HL-60/S4 treated with retinoic acid at 250 ng/mL for 4 days and 3 days (cell line): ENCODE data around the gene ZBTB39.
"Not testable (repeated sequence)": the region's sequence is repeated elsewhere in the genome, so short reads cannot be mapped to it uniquely, and the experiment has no call there.

Experiments
- in situ Hi-C: fragments of 300-500 bp; cut with MboI; formaldehyde crosslinking; loops from 2 replicates; pipeline ENCODE4 v1.7.0; 2022; ENCODE audit warnings: low sequenced_read_pairs

ZBTB39 gene, protein sequence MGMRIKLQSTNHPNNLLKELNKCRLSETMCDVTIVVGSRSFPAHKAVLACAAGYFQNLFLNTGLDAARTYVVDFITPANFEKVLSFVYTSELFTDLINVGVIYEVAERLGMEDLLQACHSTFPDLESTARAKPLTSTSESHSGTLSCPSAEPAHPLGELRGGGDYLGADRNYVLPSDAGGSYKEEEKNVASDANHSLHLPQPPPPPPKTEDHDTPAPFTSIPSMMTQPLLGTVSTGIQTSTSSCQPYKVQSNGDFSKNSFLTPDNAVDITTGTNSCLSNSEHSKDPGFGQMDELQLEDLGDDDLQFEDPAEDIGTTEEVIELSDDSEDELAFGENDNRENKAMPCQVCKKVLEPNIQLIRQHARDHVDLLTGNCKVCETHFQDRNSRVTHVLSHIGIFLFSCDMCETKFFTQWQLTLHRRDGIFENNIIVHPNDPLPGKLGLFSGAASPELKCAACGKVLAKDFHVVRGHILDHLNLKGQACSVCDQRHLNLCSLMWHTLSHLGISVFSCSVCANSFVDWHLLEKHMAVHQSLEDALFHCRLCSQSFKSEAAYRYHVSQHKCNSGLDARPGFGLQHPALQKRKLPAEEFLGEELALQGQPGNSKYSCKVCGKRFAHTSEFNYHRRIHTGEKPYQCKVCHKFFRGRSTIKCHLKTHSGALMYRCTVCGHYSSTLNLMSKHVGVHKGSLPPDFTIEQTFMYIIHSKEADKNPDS

DNA sequence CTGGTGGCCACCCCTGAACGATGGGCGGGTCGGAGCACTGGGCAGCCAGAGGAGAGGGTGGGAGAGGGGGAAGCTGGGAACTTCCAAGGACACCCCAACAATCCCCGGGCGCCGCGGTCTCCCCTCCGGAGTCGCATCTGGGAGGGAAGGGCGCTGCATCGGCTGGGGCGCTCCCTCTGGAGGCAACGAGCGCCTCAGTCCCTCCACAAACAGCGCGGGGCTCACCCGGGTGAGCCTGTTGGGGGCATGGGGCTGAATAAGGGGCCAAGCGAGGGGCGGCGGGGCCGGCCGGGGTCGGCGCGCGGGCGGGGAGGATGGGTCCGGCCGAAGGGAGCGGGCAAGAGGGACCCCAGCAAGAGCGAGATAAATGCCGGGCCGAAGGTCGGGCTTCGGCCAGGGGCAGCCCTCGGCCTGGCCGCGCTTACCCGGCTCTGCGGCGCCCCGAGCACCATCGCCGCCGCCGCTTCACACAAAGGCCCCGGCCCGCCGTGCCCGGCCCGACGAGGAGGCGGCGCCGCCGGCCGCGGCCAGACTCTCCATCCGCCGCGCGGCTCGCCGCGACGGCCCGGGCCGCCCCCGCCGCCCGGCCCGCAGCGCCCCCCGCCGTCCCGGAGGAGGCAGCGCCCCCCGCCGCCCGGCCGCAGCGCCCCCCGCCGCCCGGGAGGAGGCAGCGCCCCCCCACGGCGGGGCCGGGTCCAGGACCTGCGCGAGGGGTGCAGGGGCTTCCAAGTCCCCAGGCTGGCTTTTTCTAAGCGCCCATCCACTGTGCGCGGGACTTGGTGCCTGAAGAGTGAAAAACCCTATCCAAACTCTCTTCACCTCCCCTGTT lies at the start of gene ZBTB39:
ZBTB39 (minus strand) TSS at position 567 of the 829 bp plus-strand sequence. CDS start 1,629 bp downstream, outside the sequence.
- in situ Hi-C loops, result no loop called here

DNA sequence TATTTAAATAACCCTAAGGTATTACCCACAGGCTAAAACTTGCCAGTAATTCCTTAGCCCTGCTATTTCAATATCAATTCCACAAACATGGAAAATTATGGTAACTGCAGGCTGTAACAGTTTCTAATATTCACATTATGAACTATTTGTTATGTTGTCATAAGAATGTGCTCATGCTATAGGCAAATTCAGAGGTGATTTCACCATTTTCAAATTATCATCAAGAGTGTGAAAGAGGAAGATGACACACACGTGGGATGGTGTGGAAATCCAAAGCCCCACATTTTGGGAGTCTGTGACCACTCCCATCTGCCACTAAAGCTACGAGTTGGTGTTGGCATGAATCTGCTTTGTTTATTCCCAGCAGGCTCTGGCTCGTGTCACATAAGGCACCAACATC lies 49.5 kb upstream of the ZBTB39 start:
- in situ Hi-C loops, result no loop called here

DNA sequence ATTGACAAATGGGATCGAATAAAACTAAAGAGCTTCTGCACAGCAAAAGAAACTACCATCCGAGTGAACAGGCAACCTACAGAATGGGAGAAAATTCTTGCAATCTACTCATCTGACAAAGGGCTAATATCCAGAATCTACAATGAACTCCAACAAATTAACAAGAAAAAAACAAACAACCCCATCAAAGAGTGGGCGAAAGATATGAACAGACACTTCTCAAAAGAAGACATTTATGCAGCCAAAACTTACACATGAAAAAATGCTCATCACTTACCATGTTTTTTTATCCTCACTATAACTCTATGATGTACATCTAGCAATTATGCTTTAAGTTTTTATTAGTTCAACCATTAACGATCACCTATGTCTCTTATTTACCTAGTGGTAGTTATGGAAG lies 47.6 kb upstream of the ZBTB39 start:
- in situ Hi-C loops, result not testable (repeated sequence)

DNA sequence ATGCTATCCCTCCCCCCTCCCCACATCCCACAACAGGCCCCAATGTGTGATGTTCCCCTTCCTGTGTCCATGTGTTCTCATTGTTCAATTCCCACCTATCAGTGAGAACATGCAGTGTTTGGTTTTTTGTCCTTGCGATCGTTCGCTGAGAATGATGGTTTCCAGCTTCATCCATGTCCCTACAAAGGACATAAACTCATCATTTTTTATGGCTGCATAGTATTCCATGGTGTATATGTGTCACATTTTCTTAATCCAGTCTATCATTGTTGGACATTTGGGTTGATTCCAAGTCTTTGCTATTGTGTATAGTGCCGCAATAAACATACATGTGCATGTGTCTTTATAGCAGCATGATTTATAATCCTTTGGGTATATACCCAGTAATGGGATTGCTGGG lies 46.8 kb upstream of the ZBTB39 start:
- in situ Hi-C loops, result not testable (repeated sequence)

DNA sequence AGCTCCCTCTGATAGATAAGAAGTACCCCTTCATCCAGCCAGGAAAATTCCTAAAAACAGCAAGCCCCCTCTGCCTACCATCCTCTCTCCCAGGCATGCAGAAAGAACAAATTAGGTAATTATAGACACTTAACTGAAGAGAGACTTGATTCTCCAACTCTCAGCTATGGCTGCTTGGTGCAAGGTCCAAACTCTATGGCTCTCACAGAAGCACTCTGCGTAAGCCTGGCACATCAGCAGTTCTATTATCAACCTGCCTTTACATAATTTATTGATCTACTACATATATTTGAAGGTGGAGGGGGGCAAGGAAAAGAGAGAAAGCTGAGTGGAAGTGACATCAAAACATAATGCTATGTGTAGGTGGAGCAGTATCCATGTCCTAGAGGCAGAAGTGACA lies 44.7 kb upstream of the ZBTB39 start:
- in situ Hi-C loops, result no loop called here

DNA sequence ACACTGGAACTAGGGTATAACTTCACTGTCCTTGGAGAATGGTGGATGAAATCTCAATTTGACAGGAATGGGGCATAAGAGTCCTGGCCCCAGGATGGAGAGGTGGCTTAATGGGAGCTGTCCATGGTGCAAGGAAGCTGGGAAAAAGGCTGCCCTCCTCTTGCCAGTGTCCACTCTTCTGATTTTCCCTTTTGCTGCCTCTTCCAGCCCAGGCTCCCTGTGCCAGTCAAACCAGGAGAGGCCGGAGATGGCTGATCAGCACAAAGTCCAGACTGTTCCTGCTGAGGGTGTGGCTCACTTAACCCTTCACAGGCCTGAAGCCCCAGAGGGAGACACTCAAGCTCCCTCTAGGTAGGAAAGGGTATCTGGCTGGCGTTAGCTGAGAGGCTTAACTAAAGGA lies 43.5 kb upstream of the ZBTB39 start, which contains the start of gene MYO1A:
MYO1A (minus strand) TSS at position 240 of the 400 bp plus-strand sequence. CDS start 1,806 bp downstream, outside the sequence.
- in situ Hi-C loops, result no loop called here

DNA sequence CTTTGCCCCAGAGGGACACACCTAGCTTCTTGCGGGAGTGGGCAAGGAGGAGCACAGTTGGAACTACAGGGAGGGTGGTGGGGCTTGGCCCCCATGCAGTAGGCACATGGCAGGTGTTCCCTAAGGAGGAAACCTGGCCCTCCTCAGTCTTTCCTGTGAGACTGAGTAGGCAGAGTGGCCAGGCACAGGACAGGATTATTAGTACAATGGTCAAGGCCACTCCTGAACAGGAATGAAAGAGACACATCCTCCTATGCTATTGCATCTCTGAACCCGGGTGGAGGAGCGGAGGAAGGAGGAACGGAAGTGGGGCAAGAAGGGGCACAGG lies 42.7 kb upstream of the ZBTB39 start:
- in situ Hi-C loops, result no loop called here

DNA sequence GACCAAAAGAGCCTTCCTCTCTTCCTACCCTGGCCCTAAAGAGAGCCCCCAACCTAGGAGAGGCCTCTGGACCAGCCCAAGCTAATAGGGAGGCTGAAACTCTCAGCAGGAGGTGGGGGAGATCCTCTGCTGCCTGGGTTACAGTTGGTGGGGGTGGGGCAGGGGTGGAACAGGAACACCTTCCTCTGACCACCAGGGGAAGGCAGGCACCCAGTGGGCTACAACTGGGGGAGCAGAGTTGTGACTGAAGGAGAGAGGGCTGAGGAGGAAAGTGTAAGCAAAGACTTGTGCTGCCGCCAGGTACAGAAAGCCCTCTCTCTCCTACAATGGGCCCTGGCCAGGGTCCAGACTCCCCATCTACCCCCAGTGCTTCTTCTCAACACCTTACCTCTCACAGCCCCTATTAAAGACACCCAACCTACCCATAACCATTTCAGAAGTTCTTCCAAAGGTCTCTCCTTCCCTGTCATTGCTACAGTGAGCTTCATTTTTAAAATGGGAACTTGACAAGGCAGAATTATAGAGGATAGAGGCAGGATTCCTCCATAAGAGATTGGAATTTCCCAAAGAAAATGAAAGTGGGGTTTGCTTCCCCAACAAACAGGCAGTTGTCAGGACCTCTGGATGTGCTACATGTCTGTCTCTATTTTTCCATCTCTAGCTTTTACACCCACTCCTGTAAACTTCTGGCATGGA lies 42.2 kb upstream of the ZBTB39 start:
- in situ Hi-C loops, result no loop called here

DNA sequence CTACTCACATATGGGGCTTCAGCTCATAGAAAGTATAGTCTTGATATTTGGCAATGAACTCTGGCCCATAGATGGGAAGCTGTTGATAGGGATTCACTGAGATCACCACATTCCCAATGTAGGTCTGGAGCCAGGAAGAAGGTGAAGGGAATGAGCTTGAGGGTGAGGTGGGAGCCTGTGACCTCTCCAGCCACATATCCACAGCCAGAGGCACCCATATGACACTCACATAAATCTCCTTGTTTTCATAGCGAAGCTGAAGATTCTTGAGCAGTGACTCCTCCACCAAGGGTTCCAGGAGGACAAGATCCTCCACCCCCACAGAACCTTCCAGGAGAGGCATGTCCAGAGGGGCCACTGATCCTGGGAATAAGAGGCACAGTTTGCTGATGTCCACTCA lies 41.6 kb upstream of the ZBTB39 start:
- in situ Hi-C loops, result no loop called here

DNA sequence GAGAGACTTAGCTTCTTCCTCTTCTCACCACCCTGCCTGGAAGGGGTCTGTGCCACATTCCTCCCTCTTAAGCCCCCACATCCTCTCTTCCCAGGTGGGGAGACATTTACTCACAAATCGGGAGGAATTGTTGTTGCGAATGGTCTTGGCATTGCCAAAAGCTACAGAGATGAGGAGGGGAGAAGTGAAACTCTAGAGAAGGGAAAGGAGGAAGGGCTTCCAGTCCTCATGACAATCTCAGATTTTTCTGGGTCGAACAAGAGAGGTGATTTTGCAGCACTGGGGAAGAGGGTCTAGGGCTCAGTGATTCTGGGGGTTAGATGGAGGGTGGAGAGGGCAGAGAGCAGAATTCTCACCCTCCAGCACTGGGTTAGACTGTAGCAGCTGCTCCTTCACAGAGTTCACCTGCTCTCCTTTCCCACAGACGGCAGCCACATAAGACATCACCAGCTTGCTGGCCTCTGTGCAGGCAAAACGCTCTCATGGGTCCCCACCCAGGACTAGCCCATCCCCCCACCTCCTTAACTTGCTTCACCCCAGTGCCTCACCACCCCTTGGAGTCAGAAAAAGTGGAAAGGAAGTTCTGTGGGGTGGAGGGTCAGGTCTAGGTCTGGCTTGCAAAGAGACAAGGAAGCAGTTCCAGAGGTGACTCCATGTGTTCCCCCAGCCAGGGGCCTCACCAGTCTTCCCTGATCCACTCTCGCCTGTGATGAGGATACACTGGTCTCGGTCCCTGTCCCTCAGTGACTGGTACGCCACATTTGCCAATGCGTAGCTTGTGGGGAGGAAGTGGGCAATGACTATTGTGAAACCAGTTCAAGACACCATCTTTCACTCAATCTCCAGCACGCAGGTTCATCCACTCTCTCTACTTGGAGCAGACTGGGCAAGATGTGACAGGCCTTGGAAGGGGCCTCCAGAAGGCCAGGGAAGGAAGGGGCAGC lies 40.9 kb upstream of the ZBTB39 start:
- in situ Hi-C loops, result no loop called here

DNA sequence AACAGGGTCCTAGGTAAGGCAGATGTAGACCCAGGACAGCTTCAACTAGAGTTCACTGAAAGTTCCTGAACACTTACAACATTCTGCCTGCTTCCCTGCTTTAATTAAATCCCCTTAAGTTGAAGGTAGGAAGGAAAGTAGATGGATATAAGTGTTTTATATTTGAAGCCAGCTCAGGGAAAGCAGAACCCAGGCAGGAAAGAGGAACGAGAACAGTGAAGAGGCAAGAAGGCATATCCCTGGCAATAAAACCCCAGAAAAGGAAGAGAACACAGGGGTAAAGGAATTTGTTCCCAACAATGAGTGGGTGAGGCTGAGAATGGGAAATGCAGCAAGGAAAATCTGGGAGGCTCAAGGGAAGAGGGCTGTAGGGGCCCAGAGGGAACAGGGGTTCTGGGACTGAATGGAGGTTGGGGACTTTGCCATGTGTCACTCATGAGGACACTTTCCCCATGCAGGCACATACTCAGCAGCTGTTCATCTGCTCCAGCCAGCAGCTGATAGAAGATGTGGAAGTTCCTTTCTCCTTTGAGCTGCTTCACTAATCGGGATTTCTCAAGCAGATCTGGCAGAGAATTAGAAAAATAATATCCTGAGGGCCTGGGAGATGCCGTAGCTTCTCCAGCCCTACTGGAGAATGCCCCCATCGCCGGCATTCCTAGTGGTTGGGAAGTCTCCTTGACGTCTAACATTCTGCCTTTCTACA lies 39.9 kb upstream of the ZBTB39 start:
- in situ Hi-C loops, result no loop called here

DNA sequence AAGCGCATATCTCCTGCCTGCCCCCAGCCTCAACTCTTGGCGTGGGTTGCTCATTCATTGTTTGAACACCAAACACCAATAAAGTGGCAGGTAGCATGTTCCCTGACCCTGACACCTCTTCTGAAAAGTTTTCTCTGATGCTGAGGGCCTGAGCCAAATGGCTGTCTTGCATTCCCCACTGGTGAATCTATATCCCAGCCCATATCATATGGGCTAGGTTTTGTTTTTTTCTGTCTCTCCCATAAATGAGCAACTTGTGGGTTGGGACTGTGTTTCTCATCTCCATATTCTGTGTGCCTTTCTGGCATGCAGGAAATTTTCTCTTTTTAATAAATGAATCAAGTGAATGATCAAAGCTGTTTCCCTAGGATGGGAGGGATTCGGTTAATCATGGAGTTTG lies 38.5 kb upstream of the ZBTB39 start:
- in situ Hi-C loops, result no loop called here

DNA sequence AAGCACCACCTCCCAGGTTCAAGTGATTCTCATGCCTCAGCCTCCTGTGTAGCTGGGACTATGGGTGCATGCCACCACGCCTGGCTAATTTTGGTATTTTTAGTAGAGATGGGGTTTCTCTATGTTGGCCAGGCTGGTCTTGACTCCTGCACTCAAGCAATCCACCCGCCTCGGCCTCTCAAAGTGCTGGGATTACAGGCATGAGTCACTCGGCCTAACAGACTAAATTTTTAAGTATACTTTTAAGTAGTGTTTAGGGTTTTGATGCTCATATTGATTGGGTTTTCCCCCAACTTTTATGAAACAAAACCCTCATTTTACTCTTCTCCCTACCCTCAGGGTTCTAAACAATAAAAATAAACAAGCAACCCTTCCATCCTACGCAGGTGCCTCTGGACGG lies 38.1 kb upstream of the ZBTB39 start:
- in situ Hi-C loops, result no loop called here

DNA sequence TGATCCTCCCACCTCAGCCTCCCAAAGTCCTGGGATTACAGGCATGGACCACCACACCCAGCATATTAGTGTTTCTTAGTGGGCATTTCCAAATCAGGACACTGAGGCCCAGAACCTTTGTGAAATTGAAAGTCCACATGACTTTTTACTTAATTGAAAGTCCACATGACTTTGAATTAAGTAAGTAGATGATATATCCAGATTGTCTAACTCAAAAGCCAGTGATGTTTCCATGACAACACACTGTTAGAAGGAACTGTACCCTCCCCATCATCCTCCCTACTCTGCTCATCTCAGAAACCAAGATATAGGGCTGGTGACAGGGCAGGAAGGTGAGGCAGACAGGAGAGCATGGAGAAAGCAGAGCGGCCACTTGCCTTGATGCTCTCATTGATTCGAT lies 36.3 kb upstream of the ZBTB39 start:
- in situ Hi-C loops, result no loop called here

DNA sequence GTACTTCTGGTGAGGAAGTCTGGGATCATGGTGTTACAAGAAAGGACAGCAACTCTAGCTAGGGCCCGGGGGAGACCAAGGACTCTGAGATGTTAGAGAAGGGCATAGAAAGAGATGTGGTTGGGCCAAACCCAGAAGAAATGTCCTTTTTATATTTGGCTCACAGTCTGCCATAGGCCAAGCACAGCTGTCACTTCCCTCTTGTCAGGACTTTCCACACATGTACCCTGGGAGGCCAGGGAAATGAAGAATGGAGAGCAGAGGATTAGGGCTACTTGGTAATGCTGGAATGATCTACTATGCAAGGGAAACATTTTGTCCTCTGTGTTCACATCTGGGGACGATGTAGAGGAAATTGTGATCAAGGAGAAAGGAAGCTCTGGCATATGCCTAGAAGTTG lies 34.4 kb upstream of the ZBTB39 start:
- in situ Hi-C loops, result no loop called here

DNA sequence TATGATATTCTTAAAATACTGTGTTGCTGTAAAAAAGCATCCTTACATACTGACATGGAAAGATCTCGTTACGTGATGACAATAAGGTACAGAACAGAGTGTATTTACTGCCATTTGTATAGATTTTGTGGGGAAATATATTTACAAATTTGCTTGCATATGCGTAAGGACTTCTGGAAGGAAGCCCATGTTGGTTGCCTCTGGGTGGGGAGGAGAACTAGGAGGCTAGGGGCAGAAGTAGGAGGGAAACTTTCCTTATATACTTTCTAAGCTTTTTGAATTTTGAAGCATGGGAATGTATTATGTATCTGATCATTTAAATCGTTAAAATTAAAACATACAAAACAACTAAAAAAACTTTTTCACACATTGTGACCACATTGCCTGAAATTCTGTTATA lies 33.9 kb upstream of the ZBTB39 start:
- in situ Hi-C loops, result no loop called here

DNA sequence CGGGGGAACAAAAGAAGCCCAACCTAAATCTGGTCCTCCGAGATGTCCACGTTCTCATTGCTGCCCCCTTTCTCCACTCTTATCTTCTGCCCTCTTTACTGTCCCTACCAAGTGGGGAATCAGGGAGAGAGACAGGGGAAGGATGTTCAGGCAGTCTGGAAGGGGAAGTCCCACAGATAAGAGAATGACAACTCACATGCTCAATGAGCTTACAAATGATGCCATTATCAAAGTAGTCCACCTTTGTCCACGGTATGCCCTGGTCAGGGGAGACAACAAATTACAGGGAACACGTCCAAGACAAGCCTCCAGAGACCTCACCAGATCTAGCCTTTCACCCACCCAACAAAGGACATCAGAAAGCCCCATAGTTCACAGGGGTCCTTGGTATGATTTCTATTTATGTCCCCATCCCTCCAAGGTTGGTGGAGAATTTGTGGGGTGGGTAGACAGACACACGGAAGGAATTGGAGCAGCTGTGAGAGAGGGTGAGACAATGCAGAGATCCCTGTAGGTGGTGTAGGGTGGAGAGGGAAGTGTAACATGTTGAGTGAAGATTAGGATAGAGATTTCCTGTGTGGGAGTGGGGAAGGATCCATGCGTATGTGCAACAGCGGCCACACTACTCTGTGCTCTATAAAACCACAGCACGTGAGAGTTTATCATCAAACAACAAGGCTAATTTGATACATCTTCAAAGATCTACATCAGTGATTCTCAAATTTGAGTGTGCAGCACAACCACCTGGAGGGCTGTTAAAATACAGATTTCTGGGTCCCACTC lies 32.9 kb upstream of the ZBTB39 start:
- in situ Hi-C loops, result no loop called here

DNA sequence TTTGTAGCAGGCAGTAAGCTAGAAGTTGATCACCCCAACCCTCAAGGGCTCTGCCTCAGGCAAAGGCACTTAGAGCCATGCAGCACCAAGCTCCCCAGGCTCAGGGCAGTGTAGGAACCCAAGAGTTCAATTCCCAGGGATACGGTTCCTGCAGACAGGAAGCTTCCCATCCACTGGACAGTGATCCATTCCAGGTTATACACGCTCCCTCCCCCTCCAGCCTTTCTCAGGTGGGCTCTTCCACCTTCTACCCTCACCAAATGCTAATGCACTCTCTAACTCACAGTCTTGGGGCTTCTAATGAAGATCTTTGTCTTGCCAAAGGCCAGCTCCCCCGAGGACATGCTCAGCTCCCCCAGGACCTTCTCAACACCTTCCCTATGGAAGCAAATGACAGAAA lies 30.9 kb upstream of the ZBTB39 start:
- in situ Hi-C loops, result no loop called here
